ENCODE measurements around the gene FGF6.
"Not testable (repeated sequence)": the region's sequence is repeated elsewhere in the genome, so short reads cannot be mapped to it uniquely, and the experiment has no call there.

FGF6 gene

DNA sequence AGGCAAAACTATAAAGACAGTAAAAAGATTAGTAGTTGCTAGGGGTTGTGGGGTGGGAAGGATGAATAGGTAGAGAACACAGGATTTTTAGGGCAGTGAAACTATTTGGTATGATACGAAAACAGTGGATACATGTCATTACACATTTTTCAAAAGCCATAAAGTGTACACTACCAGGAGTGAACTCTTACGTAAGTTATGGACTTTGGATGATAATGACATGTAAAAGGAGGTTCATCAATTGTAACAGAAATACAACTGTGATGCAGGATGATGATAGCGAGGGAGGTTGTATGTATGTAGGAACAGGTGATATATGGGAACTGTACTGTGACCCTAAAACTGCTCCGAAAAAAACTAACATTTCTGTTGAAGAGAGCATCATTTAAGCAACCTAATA lies 15.1 kb upstream of the FGF6 start:
- DNase-seq (ENCODE audit: extremely low spot score), result no peak
- POLR2A ChIA-PET, result no interaction called here
- CTCF ChIA-PET, result no interaction called here
- TF ChIP-seq L3MBTL2 (conservative IDR thresholded peaks at IDR 0.05) (no peak), FOXK2 (IDR thresholded peaks at IDR 0.05) (no peak), NFRKB (IDR thresholded peaks at IDR 0.05) (no peak), BHLHE40 (IDR thresholded peaks at IDR 0.05; ENCODE audit: borderline replicate concordance) (no peak), ARNT (IDR thresholded peaks at IDR 0.05) (no peak), FOXM1 (IDR thresholded peaks at IDR 0.05; ENCODE audit: borderline replicate concordance) (no peak), ZNF384 (IDR thresholded peaks at IDR 0.05) (no peak), CTBP1 (IDR thresholded peaks at IDR 0.05; ENCODE audit: borderline replicate concordance) (no peak), LEF1 (IDR thresholded peaks at IDR 0.05; ENCODE audit: borderline replicate concordance) (no peak), HDGF (IDR thresholded peaks at IDR 0.05; ENCODE audit: borderline replicate concordance) (no peak), TARDBP (IDR thresholded peaks at IDR 0.05) (no peak), SUZ12 (IDR thresholded peaks at IDR 0.05) (no peak), SP1 (IDR thresholded peaks at IDR 0.05) (no peak)

DNA sequence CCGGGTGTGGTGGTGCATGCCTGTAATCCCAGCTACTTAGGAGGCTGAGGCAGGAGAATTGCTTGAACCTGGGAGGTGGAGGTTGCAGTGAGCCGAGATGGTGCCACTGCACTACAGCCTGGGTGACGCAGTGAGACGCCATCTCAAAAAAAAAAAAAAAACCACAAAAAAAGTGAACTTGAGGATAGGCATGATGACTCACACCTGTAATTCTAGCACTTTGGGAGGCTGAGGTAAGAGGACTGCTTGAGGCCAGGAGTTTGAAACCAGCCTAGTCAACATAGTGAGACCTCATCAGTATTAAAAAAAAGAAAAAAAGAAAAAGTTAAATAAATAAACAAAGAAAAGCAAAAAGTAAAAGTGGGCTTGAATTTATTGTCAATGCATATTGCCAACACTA lies 10.2 kb upstream of the FGF6 start:
- CTCF ChIA-PET; DNase-seq (ENCODE audit: extremely low spot score); POLR2A ChIA-PET: not testable (repeated sequence)

DNA sequence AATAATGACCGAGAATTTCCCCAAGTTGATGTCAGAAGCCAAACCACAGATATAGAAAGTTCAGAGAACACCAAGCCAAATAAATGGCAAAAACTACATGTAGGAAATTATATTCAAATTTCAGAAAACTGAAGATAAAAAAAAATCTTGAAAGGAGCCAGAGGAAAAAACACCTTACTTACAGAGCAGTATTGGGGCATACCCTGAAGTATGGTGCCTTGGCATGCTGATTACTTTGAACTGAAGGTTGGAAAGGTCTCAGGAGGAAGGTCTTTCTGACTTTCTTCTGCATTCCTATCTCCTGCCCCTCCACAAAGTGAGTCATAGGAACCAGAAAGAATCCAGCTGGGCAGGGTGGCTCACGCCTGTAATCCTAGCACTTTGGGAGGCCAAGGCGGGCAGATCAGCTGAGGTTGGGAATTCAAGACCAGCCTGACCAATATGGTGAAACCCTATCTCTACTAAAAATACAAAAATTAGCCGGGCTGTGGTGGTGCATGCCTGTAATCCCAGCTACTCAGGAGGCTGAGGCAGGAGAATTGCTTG lies 8.8 kb upstream of the FGF6 start:
- no peak for TF ChIP-seq FOXA1 (IDR thresholded peaks at IDR 0.05)
- TF ChIP-seq LEF1 (IDR thresholded peaks at IDR 0.05; ENCODE audit: borderline replicate concordance), result no peak
- no peak for TF ChIP-seq ELF4 (IDR thresholded peaks at IDR 0.05)
- TF ChIP-seq CTBP1 (IDR thresholded peaks at IDR 0.05; ENCODE audit: borderline replicate concordance), result no peak
- TF ChIP-seq FOXM1 (IDR thresholded peaks at IDR 0.05; ENCODE audit: borderline replicate concordance), result no peak
- TF ChIP-seq SP1 (IDR thresholded peaks at IDR 0.05), result no peak
- TF ChIP-seq HDGF (IDR thresholded peaks at IDR 0.05; ENCODE audit: borderline replicate concordance), result no peak
- TF ChIP-seq FOXK2 (IDR thresholded peaks at IDR 0.05), result no peak
- no peak for TF ChIP-seq L3MBTL2 (conservative IDR thresholded peaks at IDR 0.05)
- no peak for TF ChIP-seq NFRKB (IDR thresholded peaks at IDR 0.05)
- no peak for TF ChIP-seq SUZ12 (IDR thresholded peaks at IDR 0.05)
- TF ChIP-seq ZNF384 (IDR thresholded peaks at IDR 0.05), result no peak
- TF ChIP-seq TARDBP (IDR thresholded peaks at IDR 0.05), result no peak
- TF ChIP-seq, protein P1, sequence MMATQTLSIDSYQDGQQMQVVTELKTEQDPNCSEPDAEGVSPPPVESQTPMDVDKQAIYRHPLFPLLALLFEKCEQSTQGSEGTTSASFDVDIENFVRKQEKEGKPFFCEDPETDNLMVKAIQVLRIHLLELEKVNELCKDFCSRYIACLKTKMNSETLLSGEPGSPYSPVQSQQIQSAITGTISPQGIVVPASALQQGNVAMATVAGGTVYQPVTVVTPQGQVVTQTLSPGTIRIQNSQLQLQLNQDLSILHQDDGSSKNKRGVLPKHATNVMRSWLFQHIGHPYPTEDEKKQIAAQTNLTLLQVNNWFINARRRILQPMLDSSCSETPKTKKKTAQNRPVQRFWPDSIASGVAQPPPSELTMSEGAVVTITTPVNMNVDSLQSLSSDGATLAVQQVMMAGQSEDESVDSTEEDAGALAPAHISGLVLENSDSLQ (IDR thresholded peaks at IDR 0.05), result no peak
- no peak for DNase-seq (ENCODE audit: extremely low spot score)
- CTCF ChIA-PET, result no interaction called here
- POLR2A ChIA-PET, result interaction anchor here (1.2 kb wide), 1 partner anchor 9 kb away, joined by 3 read pairs; no protein-coding TSS in a partner anchor

DNA sequence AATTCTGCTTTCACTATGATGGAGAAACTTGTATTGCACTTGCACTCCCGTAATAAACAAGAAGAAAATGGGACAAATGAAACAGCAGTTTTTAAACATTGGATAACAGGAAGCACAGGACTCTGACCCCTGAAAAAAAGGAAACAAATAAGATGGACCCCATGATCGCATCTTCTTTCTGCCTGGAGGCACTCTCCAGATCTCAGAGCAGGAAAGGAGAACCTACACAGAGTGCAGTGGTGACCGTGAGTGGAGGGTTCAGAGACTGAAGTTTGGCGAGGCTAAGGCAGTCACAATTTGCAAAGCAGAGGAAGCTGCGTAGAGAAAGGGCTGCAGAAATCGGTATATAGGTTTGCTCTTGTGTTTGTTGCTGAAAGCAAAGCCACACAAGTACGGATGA lies 6.1 kb upstream of the FGF6 start:
- no peak for TF ChIP-seq FOXM1 (IDR thresholded peaks at IDR 0.05; ENCODE audit: borderline replicate concordance)
- TF ChIP-seq, protein P1 (IDR thresholded peaks at IDR 0.05), result no peak
- TF ChIP-seq LEF1 (IDR thresholded peaks at IDR 0.05; ENCODE audit: borderline replicate concordance), result no peak
- TF ChIP-seq TARDBP (IDR thresholded peaks at IDR 0.05), result no peak
- TF ChIP-seq ELF4 (IDR thresholded peaks at IDR 0.05), result no peak
- no peak for TF ChIP-seq SUZ12 (IDR thresholded peaks at IDR 0.05)
- no peak for TF ChIP-seq FOXA1 (IDR thresholded peaks at IDR 0.05)
- no peak for TF ChIP-seq L3MBTL2 (conservative IDR thresholded peaks at IDR 0.05)
- no peak for TF ChIP-seq ARNT (IDR thresholded peaks at IDR 0.05)
- no peak for TF ChIP-seq CTBP1 (IDR thresholded peaks at IDR 0.05; ENCODE audit: borderline replicate concordance)
- TF ChIP-seq FOXK2 (IDR thresholded peaks at IDR 0.05), result no peak
- no peak for TF ChIP-seq SP1 (IDR thresholded peaks at IDR 0.05)
- no peak for TF ChIP-seq BHLHE40 (IDR thresholded peaks at IDR 0.05; ENCODE audit: borderline replicate concordance)
- no peak for TF ChIP-seq NFRKB (IDR thresholded peaks at IDR 0.05)
- no peak for TF ChIP-seq ZNF384 (IDR thresholded peaks at IDR 0.05)
- no peak for DNase-seq (ENCODE audit: extremely low spot score)
- CTCF ChIA-PET, result no interaction called here
- POLR2A ChIA-PET, result no interaction called here

DNA sequence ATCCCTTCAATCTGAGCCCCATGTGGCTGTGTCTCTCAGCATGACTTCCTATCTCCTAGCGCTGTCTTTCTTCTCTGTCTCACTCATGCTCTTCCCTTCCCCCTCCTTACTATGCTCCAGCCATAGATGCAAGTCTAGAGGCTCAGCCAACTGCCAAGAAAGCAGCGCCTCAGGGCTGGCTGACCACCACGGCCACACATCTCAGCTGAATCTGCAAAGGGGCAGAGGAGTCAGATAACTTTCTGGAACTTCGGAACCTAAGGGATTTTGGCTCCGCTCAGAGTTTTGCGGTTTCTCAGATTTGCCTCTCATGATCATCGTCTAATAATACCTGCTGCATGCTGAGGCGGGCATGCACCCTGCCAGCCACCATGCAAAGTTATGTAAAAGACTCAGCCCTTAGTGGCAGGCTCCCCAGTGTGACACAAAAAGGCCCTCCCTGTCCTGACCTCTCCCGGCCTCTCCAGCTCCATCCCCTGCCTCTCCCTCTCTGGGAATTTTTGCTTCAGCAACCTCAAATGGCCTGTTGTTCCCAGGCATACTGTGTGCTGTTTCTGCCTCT lies 5.0 kb upstream of the FGF6 start:
- ChIA-PET POLR2A (no interaction called here), CTCF (no interaction called here)
- DNase-seq (ENCODE audit: extremely low spot score), result no peak
- TF ChIP-seq ELF4 (IDR thresholded peaks at IDR 0.05), result no peak
- no peak for TF ChIP-seq HDGF (IDR thresholded peaks at IDR 0.05; ENCODE audit: borderline replicate concordance)
- TF ChIP-seq CTBP1 (IDR thresholded peaks at IDR 0.05; ENCODE audit: borderline replicate concordance), result no peak
- TF ChIP-seq FOXK2 (IDR thresholded peaks at IDR 0.05), result no peak

DNA sequence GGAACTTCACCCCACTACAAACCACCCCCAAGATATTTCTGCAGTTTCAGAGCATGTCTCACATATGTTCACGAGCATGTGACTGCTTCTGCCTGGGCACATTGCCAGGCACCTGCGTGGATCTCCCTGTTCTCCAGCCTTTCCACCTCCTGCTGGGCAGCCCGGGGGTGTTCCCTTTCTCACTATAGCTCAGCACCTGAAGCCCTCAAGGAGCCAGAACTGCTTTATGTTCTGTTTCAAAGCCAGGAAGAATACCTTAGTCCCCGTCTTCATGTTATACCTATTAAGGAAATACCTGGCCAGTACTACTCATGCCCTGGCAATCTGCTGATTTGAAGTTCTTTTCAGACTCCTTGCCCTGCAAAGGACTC lies 4.2 kb upstream of the FGF6 start:
- ChIA-PET CTCF (no interaction called here), POLR2A (no interaction called here)
- TF ChIP-seq BHLHE40 (IDR thresholded peaks at IDR 0.05; ENCODE audit: borderline replicate concordance) (no peak), FOXA1 (IDR thresholded peaks at IDR 0.05) (no peak), FOXM1 (IDR thresholded peaks at IDR 0.05; ENCODE audit: borderline replicate concordance) (no peak), SUZ12 (IDR thresholded peaks at IDR 0.05) (no peak), ARNT (IDR thresholded peaks at IDR 0.05) (no peak), SP1 (IDR thresholded peaks at IDR 0.05) (no peak), HDGF (IDR thresholded peaks at IDR 0.05; ENCODE audit: borderline replicate concordance) (no peak), TARDBP (IDR thresholded peaks at IDR 0.05) (no peak), L3MBTL2 (conservative IDR thresholded peaks at IDR 0.05) (no peak), FOXK2 (IDR thresholded peaks at IDR 0.05) (no peak), CTBP1 (IDR thresholded peaks at IDR 0.05; ENCODE audit: borderline replicate concordance) (no peak), NFRKB (IDR thresholded peaks at IDR 0.05) (no peak), ZNF384 (IDR thresholded peaks at IDR 0.05) (no peak), ELF4 (IDR thresholded peaks at IDR 0.05) (no peak), LEF1 (IDR thresholded peaks at IDR 0.05; ENCODE audit: borderline replicate concordance) (no peak)
- TF ChIP-seq, protein P1 (IDR thresholded peaks at IDR 0.05), result no peak
- DNase-seq (ENCODE audit: extremely low spot score), result no peak
